ENCODE measurements around the gene PUS1.
A peak's percentile ranks its signal among the peaks of the same experiment; 100 is the strongest.
"Not testable (repeated sequence)": the region's sequence is repeated elsewhere in the genome, so short reads cannot be mapped to it uniquely, and the experiment has no call there.

The PUS1 gene

DNA sequence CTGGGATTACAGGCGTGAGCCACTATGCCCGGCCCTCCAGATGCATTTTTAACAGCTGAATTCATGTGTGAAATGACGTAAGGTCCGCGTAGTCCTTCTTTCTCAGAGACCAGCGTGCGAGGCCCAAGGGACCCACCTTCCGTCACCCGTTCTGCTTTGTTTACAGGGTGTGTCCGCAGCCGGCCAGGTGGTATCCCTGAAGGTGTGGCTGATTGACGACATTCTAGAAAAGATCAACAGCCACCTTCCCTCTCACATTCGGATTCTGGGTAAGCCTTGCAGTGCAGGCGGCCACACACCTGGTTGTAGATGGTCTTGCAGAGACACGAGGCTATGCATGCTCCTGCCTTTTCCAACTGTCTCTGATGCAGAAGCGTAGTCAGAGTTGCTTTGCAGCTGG lies 9.9 kb downstream of the PUS1 start:
- no peak for DNase-seq (ENCODE audit: low spot score)

- no peak for DNase-seq (ENCODE audit: low spot score)
Observed at GRCh38 chr12:131940141-131940547, 11.1 kb downstream of the PUS1 start.

GRCh38 chr12:131941116-131941986 lies 12.3 kb downstream of the PUS1 start:
- no peak for DNase-seq (ENCODE audit: low spot score)

DNA sequence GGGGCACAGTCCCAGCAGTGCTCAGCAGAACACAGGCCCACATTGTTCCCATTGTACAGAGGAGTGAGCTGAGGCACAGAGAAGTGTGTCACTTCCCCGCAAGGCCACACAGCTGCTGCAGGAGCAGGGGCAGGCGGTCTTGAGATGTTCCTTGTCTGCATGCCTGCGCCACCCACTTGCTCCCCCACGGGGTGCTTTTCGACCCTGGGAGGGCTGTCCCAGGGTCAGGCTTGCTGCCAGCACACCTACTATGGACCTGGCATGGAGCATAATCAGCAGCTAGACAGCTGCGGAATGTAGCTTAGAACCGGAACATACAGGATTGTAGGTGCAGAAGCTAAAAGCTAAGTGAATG lies 12.9 kb downstream of the PUS1 start:
- no peak for DNase-seq (ENCODE audit: low spot score)

GRCh38 chr12:131942671-131943070 lies 13.6 kb downstream of the PUS1 start:
- DNase-seq (ENCODE audit: low spot score), result no peak

- DNase-seq (ENCODE audit: low spot score), result no peak
Observed at GRCh38 chr12:131943389-131943788, 14.3 kb downstream of the PUS1 start.

- no peak for DNase-seq (ENCODE audit: low spot score)
Observed at GRCh38 chr12:131943876-131944275, 14.8 kb downstream of the PUS1 start.

GRCh38 chr12:131944601-131945251 lies 15.7 kb downstream of the PUS1 start:
- no peak for DNase-seq (ENCODE audit: low spot score)

DNA sequence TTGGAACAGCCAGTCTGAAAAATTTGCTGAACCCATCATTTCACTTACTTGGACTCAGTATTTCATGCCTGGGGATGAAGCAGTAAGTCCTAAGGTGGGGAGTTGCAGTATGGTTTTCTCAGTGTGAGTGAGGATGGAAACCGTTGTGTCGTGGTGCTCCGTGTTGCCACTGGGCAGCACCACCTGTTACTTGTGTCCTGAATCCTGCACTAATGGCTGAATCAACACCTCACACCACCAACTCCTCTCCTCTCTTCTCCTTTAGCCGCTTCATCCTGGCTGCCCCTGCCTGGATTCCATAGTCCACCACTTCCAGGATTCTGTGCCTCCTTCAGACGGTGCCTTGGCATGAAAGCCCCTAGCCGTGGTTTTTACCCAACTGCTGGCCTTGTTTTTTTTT lies 17.7 kb downstream of the PUS1 start:
- DNase-seq (ENCODE audit: low spot score), result no peak

DNA sequence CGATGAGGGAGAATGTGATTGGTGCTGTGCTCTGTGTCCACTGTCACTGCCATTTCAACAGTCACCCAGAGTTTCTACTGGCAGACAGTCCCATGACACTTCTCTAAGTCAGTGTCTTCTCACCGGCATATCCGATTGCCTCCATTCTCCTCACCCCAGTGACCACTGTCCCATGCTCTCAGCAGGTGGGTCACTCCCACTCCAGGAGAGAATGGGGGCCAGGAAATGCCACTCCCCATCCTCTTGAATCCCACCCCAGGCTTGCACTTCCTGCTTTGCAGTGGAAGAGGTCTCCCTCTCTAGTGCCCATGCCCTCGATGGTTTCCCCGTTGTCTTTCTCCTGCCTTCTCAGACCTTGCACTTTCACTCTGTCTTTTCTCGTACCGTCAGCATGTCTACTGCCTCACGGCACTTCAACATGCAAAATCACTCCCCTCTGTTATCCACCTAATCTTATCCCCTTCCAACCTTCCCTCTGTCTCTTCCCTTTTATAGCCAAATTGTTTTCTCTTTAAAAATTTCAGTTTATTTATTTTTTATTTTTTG lies 18.5 kb downstream of the PUS1 start:
- no peak for DNase-seq (ENCODE audit: low spot score)

GRCh38 chr12:131948166-131948712 lies 19.2 kb downstream of the PUS1 start:
- DNase-seq (ENCODE audit: low spot score), result no peak

DNA sequence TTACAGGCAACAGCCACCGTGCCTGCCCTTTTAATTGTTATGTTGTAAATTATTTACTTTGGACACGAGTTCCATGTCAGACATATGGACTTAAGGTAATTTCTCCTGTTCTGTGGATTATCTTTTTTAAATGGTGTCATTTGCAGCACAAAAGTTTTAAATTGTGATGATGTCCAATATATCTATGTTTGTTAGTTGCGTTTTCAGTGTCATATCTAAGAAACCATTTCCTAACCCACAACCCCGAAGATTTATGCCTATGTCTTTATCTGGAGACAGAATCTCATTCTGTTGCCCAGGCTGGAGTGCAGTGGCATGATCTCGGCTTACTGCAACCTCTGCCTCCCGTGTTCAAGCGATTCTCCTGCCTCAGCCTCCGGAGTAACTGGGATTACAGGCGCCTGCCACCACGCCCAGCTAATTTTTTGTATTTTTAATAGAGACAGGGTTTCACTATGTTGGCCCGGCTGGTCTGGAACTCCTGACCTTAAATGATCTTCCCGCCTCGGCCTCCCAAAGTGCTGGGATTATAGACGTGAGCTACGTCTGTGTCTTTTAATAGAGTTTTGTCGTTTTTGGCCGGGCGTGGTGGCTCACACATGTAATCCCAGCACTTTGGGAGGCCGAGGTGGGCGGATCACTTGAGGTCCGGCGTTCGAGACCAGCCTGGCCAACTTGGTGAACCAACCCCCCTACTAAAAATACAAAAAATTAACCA lies 19.8 kb downstream of the PUS1 start:
- DNase-seq (ENCODE audit: low spot score), result not testable (repeated sequence)

GRCh38 chr12:131949431-131950181 lies 20.5 kb downstream of the PUS1 start, which contains the start of gene EP400:
Gene EP400 (plus strand): TSS chr12:131949942. CDS start chr12:131960620, 10,678 bp downstream.
- DNase-seq (ENCODE audit: low spot score), result peak; percentile 92

DNA sequence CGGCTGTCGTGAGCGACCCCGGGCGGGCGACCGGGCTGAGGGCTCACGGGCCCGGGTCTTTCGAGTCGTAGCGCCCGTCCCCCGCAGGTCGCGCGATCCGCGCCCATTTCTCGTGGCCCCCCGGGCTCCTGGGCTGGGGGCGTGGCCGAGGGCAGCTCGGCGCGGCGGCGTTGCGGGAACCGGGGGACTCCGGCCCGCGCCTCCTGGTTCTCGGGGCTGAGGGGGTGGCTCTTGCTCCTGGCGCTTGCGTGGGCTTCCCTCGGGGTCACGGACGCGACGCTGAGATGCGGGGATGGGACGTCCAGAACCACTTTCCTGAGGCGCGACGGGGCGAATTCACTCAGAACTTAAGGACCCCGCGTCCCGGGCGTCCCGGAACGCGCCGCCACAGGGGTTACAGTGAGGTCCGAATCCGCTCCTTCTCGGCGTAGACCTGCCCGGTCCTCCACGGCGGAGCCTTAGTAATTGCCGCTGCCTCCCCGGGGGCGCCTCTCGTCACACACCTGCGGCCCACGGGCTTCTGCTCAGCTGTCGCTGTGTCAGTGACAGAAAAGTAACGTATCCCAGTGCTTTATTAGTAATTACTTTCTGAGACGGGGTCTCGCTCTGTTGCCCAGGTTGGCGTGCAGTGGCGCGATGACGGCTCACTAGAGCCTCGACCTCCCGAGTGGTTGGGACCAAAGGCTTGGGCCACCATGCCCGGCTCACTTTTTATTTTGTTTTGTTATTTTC lies 21.3 kb downstream of the PUS1 start:
- DNase-seq (ENCODE audit: low spot score), result no peak

GRCh38 chr12:131953810-131954209 lies 24.7 kb downstream of the PUS1 start:
- not testable (repeated sequence) for DNase-seq (ENCODE audit: low spot score)

- DNase-seq (ENCODE audit: low spot score), result not testable (repeated sequence)
Observed at GRCh38 chr12:131954460-131954859, 25.4 kb downstream of the PUS1 start.

GRCh38 chr12:131959116-131959515 lies 30.0 kb downstream of the PUS1 start:
- DNase-seq (ENCODE audit: low spot score), result no peak

GRCh38 chr12:131959641-131960589 lies 30.8 kb downstream of the PUS1 start:
- no peak for DNase-seq (ENCODE audit: low spot score)

DNA sequence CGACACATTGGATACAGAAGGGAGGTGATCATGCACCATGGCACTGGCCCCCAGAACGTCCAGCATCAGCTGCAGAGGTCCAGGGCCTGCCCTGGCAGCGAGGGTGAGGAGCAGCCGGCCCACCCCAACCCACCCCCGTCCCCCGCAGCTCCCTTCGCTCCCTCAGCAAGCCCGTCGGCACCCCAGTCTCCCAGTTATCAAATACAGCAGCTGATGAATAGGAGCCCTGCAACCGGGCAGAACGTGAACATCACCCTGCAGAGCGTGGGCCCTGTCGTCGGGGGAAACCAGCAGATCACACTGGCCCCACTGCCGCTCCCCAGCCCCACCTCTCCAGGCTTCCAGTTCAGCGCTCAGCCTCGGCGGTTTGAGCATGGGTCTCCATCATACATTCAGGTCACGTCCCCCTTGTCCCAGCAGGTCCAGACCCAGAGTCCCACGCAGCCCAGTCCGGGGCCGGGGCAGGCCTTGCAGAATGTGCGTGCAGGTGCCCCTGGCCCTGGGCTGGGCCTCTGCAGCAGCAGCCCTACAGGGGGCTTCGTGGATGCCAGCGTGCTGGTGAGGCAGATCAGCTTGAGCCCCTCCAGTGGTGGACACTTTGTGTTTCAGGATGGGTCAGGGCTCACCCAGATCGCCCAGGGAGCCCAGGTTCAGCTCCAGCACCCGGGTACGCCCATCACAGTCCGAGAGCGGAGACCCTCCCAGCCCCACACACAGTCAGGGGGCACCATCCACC lies 31.7 kb downstream of the PUS1 start:
- DNase-seq (ENCODE audit: low spot score), result not testable (repeated sequence)

All from kidney capillary endothelial cell (primary cell).